Effector memory CD8-positive, alpha-beta T cell (primary cell): ENCODE data around the gene CTIF.
A peak's percentile ranks its signal among the peaks of the same experiment; 100 is the strongest.

Experiments
- ATAC-seq: fragments of 150-1000 bp; cut with Tn5 transposase; replicated peaks from 2 replicates; pipeline ENCODE4 v1.10.0; 2021; ENCODE audit warnings: mild to moderate bottlenecking, moderate library complexity
- DNase-seq, 3 experiments: peaks; one replicate each; pipeline ENCODE4 v3.0.0; 2021
- H3K27ac Mint-ChIP-seq, 2 donors: one replicate each; pipeline ENCODE4 v1.8.0; 2022; ENCODE audit warnings: mild to moderate bottlenecking in 2 of 2, mixed read lengths in 2 of 2, moderate library complexity in 2 of 2
- H3K27me3 Mint-ChIP-seq, 2 donors: one replicate each; pipeline ENCODE4 v1.8.0; 2022; ENCODE audit warnings: mixed read lengths in 2 of 2
- H3K36me3 Mint-ChIP-seq: one replicate; pipeline ENCODE4 v1.8.0; 2022; ENCODE audit warnings: mild to moderate bottlenecking, moderate library complexity, mixed read lengths; ENCODE audit not compliant: insufficient read depth
- H3K4me1 Mint-ChIP-seq, 2 donors: one replicate each; pipeline ENCODE4 v1.8.0; 2022; ENCODE audit warnings: low read depth in 2 of 2, mixed read lengths in 2 of 2
- H3K4me3 Mint-ChIP-seq, 2 donors: one replicate each; pipeline ENCODE4 v1.8.0; 2022; ENCODE audit warnings: mild to moderate bottlenecking in 2 of 2, mixed read lengths in 2 of 2, moderate library complexity in 2 of 2
- H3K9me3 Mint-ChIP-seq, 2 donors: one replicate each; pipeline ENCODE4 v1.8.0; 2022; ENCODE audit warnings: mixed read lengths in 2 of 2

Gene CTIF

GRCh38 chr18:48539406-48540250 is 797 bp downstream of the CTIF start:
- peaks cover 16 to 34% of the 10 kb centered on the region in 2 donors for H3K27me3 Mint-ChIP-seq

GRCh38 chr18:48540251-48541025 is 1.6 kb downstream of the CTIF start:
- ATAC-seq (peak; percentile 69), DNase-seq (peak in 2 of 3 experiments; percentile 22 to 36)
- Mint-ChIP-seq H3K4me3 (peak overlapping the region; percentile 84 to 85), H3K27ac (peak overlapping the region; percentile 51 to 65), H3K36me3 (no peaks in the 10 kb centered on the region), H3K9me3 (no peaks in the 10 kb centered on the region), H3K4me1 (no peaks in the 10 kb centered on the region), H3K27me3 (peaks cover 16 to 39% of the 10 kb centered on the region in 2 donors)

More at GRCh38 chr18:48539406-48540250, 797 bp downstream of the CTIF start:
- Mint-ChIP-seq H3K4me3 (peak overlapping the region; percentile 84 to 85), H3K4me1 (no peaks in the 10 kb centered on the region), H3K36me3 (no peaks in the 10 kb centered on the region), H3K9me3 (no peaks in the 10 kb centered on the region), H3K27ac (peak overlapping the region in 1 of 2 donors; percentile 65)
- peak in 1 of 3 experiments; percentile 15 for DNase-seq
- ATAC-seq: peak; percentile 42

DNA sequence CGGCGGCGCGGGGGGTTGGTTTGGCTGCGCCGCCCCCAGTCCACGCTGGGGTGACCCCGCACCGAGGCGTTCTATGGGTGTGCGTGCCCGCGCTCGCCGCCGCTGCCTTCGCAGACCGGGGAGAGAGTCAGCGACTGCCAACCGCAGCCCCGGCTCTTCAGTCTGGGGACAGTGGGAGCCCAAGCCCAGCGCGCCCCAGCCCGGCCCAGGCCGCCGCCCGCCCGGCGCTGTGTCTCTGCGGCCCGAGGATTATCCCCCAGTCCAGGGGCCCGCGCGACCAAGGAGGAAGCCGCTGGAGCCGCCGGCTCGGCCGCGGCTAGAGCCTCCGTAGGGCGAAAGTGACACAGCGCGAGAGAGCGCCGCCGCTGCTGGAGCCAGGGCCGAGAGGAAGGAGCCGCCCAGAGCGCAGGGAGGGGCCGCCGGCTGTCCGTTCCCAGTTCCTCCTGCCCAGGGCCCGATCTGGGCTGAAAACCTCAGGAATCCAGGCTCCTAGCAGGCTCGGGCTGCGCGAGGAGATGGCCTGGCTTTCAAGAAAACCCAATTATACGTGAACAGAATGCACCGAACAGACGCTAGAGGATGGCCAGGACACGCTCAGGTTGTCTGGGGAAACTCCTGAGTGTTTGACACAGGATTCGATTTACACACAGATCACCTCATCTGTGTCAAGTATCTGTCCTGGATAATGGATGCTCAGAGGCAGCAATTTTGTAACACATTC is 2.4 kb downstream of the CTIF start:
- DNase-seq: peak in 1 of 3 experiments; percentile 6
- peaks cover 13 to 35% of the 10 kb centered on the region in 2 donors for H3K27me3 Mint-ChIP-seq

DNA sequence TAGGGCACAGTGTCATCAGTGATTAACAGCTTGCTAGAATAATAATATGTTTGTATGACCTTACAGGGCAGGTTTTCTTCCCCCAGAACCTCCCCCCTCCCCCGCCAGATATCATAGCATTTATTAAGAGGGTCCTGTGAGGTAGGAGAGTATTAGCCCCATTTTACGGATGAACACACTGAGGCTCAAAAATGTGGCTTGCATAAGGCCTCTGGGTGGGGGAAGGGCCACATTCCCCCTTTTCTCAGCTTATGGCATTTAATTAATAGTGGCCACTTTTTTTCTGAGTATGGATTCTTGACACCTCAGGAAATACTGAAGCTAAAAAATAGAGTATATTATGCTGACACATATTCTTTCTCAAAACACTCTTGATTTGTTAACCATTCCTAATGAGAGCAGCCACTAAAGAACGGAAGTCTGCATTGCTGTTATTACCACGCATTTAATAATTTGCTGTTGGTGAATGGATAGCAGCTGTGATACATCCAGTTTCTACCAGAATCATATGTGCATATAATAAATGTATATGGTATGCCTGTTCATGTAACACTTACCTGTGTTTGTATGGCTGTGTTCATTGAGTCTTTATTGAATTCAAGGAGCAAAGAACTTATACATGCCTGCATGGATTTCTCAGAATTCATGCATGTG is 3.0 kb downstream of the CTIF start:
- H3K27ac Mint-ChIP-seq: no peak overlapping the region
- no peak for ATAC-seq

More for the DNA sequence above, 2.4 kb downstream of the CTIF start:
- Mint-ChIP-seq H3K27ac (no peak overlapping the region), H3K4me1 (peaks cover 0 to 4% of the 10 kb centered on the region in 2 donors), H3K9me3 (no peaks in the 10 kb centered on the region), H3K4me3 (peak overlapping the region; percentile 84 to 85), H3K36me3 (no peaks in the 10 kb centered on the region)
- ATAC-seq: peak; percentile 51

DNA sequence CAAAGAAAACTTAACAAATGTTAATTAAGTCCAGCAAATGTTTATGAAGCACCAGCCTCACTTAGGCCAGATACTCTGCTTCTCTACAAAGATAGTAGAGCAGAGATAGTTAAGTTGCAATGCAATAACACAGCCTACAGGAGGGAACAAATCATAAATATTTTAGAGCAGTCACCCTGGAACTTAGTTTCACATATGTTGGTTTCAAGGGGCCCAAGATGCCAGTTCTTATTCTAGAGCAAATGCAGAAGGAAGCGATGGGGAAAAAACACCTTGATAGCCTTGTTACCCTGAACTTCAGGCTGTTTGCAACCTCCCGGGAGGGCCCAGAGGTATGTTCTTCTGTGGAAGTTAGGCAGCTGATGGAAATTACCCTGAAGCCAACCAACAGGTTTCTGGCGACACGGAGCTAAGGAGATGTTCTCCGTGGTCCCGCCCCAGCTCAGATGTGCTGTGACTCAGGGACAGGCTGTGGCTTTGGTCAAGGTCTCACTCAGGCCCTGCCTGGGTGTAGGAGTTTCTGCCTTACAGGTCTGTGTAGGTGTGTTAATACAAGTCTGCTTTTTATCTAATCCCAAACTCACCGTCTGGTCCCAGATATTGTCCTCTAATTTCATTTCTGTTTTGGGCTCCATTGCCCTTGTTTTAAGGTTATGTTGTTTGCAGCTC is 3.8 kb downstream of the CTIF start:
- Mint-ChIP-seq H3K4me1 (peaks cover 0 to 4% of the 10 kb centered on the region in 2 donors), H3K27me3 (peaks cover 12 to 37% of the 10 kb centered on the region in 2 donors), H3K27ac (no peak overlapping the region), H3K36me3 (no peaks in the 10 kb centered on the region), H3K9me3 (no peaks in the 10 kb centered on the region), H3K4me3 (no peak overlapping the region)
- ATAC-seq (no peak), DNase-seq (no peak)

More for the DNA sequence above, 3.0 kb downstream of the CTIF start:
- H3K36me3 Mint-ChIP-seq: no peaks in the 10 kb centered on the region
- peaks cover 12 to 37% of the 10 kb centered on the region in 2 donors for H3K27me3 Mint-ChIP-seq
- H3K4me3 Mint-ChIP-seq: peak overlapping the region; percentile 84 to 85
- DNase-seq: no peak
- H3K4me1 Mint-ChIP-seq: peaks cover 0 to 4% of the 10 kb centered on the region in 2 donors
- no peaks in the 10 kb centered on the region for H3K9me3 Mint-ChIP-seq

DNA sequence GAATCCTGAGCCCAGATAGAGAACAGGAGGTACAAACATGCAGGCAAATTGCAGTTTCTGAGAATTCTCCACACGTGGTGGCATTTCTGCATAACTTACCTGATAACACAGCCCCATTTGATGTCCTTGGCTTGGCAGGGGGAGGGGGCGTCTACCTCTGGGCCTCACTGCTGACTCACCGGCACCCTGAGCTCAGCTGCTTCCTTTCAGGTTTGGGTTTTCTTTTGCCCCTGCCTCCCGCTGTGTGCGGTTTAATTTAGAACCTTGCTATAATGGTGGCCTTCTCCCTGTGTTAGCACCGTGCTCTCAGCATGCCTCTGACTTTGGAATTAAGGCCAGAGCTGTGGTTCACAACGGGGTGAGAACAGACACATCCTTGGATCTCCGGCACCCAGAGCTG is 4.4 kb downstream of the CTIF start:
- H3K36me3 Mint-ChIP-seq: no peaks in the 10 kb centered on the region
- ATAC-seq (no peak), DNase-seq (no peak)
- H3K9me3 Mint-ChIP-seq: no peaks in the 10 kb centered on the region
- H3K4me3 Mint-ChIP-seq: no peak overlapping the region
- no peak overlapping the region for H3K27ac Mint-ChIP-seq
- peaks cover 12 to 37% of the 10 kb centered on the region in 2 donors for H3K27me3 Mint-ChIP-seq
- H3K4me1 Mint-ChIP-seq: peaks cover 0 to 4% of the 10 kb centered on the region in 2 donors

GRCh38 chr18:48544116-48544515 is 5.3 kb downstream of the CTIF start:
- Mint-ChIP-seq H3K4me3 (no peak overlapping the region), H3K9me3 (no peaks in the 10 kb centered on the region), H3K4me1 (peaks cover 0 to 4% of the 10 kb centered on the region in 2 donors), H3K27ac (no peak overlapping the region), H3K27me3 (peaks cover 12 to 37% of the 10 kb centered on the region in 2 donors), H3K36me3 (no peaks in the 10 kb centered on the region)
- DNase-seq (no peak), ATAC-seq (no peak)

GRCh38 chr18:48544661-48545415 is 6.0 kb downstream of the CTIF start:
- H3K4me3 Mint-ChIP-seq: no peak overlapping the region
- DNase-seq (no peak), ATAC-seq (no peak)
- peaks cover 0 to 4% of the 10 kb centered on the region in 2 donors for H3K4me1 Mint-ChIP-seq
- peak overlapping the region in 1 of 2 donors; percentile 1 for H3K27ac Mint-ChIP-seq
- peaks cover 12 to 37% of the 10 kb centered on the region in 2 donors for H3K27me3 Mint-ChIP-seq
- no peaks in the 10 kb centered on the region for H3K36me3 Mint-ChIP-seq
- H3K9me3 Mint-ChIP-seq: no peaks in the 10 kb centered on the region

DNA sequence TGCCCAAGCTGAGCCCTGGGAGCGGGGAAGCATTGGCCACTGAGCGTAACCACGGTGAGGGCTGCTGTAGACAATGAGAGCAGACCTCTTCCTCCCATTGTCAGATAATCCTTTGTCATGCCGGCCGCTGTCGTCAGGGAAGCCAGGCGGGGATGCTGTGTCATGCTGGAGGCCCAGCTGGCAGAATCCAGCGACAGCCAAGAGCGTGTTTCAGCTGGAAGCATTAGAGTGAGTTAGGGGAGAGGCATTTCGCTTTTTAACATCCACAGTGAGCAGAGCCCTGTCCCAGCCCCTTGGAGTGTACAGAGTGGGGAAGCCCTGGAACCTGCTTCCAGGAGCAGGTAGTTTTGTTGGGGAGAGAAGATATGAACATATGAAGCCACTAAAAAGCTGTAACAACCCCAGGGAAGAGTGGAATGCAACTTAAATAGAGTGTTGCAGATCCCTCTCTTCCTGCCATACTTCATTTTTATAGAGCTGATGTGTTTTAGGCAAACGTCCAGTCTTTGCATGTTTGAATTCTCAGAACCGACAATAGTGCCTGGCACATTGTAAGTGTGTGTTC is 7.0 kb downstream of the CTIF start:
- H3K36me3 Mint-ChIP-seq: no peaks in the 10 kb centered on the region
- no peak overlapping the region for H3K4me3 Mint-ChIP-seq
- H3K4me1 Mint-ChIP-seq: peaks cover 0 to 4% of the 10 kb centered on the region in 2 donors
- ATAC-seq (no peak), DNase-seq (no peak)
- peaks cover 12 to 37% of the 10 kb centered on the region in 2 donors for H3K27me3 Mint-ChIP-seq
- H3K9me3 Mint-ChIP-seq: no peaks in the 10 kb centered on the region
- peak overlapping the region in 1 of 2 donors; percentile 16 for H3K27ac Mint-ChIP-seq

- H3K4me3 Mint-ChIP-seq: no peak overlapping the region
Observed at GRCh38 chr18:48546396-48546795, 7.6 kb downstream of the CTIF start.

GRCh38 chr18:48547531-48547981 is 8.7 kb downstream of the CTIF start:
- Mint-ChIP-seq H3K36me3 (no peaks in the 10 kb centered on the region), H3K27me3 (peaks cover 12 to 30% of the 10 kb centered on the region in 2 donors), H3K9me3 (no peaks in the 10 kb centered on the region), H3K4me1 (peaks cover 0 to 4% of the 10 kb centered on the region in 2 donors), H3K4me3 (no peak overlapping the region), H3K27ac (no peak overlapping the region)
- DNase-seq (no peak), ATAC-seq (no peak)

More at GRCh38 chr18:48546396-48546795, 7.6 kb downstream of the CTIF start:
- Mint-ChIP-seq H3K36me3 (no peaks in the 10 kb centered on the region), H3K27ac (peak overlapping the region in 1 of 2 donors; percentile 16), H3K27me3 (peaks cover 12 to 36% of the 10 kb centered on the region in 2 donors), H3K4me1 (peaks cover 0 to 4% of the 10 kb centered on the region in 2 donors), H3K9me3 (no peaks in the 10 kb centered on the region)
- no peak for DNase-seq
- ATAC-seq: no peak
